T-helper 17 cell (primary cell): Measurements from ENCODE around the gene FITM2. TPM values are rescaled to one million over a fixed set of nuclear protein-coding genes. Genes with fewer than 3 reads are reported as not detected.
"Not testable (repeated sequence)": the region's sequence is repeated elsewhere in the genome, so short reads cannot be mapped to it uniquely, and the experiment has no call there.

Experiments
- ATAC-seq: fragments of 150-1000 bp; cut with Tn5 transposase; 2 replicates; pipeline ENCODE4 v1.10.0; 2021; ENCODE audit warnings: mild to moderate bottlenecking, moderate library complexity
- DNase-seq, 3 donors: peaks; one replicate each; pipeline versions ENCODE4 v3.0.0 to v3.0.0-alpha.2; 2020 to 2021
- H3K9me3 ChIP-seq: one replicate; pipeline ENCODE4 v1.7.0; 2013; ENCODE audit warnings: low read length, mild to moderate bottlenecking; ENCODE audit not compliant: control insufficient read depth, poor library complexity, severe bottlenecking
- H3K27ac Mint-ChIP-seq: one replicate; pipeline ENCODE4 v1.8.0; 2022; ENCODE audit warnings: mild to moderate bottlenecking, moderate library complexity, mixed read lengths
- H3K27me3 Mint-ChIP-seq: one replicate; pipeline ENCODE4 v1.8.0; 2022; ENCODE audit warnings: mixed read lengths
- H3K36me3 Mint-ChIP-seq: one replicate; pipeline ENCODE4 v1.8.0; 2022; ENCODE audit warnings: low read depth, mixed read lengths
- H3K4me1 Mint-ChIP-seq: one replicate; pipeline ENCODE4 v1.8.0; 2022; ENCODE audit warnings: mild to moderate bottlenecking, mixed read lengths
- H3K4me3 Mint-ChIP-seq: one replicate; pipeline ENCODE4 v1.8.0; 2022; ENCODE audit warnings: mild to moderate bottlenecking, moderate library complexity, mixed read lengths
- total RNA-seq, 4 donors: library from RNA in 2 of 4; stranded (reverse) in 2 of 4; gene quantifications; one replicate each; pipeline ENCODE4 v1.2.3 and lab custom pipeline; 2022 to 2026

FITM2 gene
- total RNA-seq, 2 donors from 2014 or later: 3.3 to 3.4 TPM

DNA sequence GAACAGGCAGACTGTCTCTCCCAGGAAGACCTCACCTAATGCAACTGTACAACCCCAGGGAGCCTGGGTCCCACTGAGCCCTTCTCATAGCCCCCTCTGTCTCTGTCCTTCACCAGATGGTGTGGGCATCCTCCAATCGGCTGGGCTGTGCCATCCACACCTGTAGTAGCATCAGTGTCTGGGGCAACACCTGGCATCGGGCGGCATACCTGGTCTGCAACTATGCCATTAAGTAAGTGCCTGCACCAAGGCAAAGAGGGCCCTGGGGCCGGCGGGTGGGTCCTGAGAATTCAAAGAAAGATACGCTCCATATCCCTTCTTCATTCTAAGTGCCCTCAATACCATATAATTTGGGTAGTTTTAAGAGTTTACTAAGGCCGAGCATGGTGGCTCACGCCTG is 34.1 kb upstream of the FITM2 start:
- no peak for DNase-seq
- no peaks in the 10 kb centered on the region for H3K9me3 ChIP-seq
- Mint-ChIP-seq H3K4me3 (no peak overlapping the region), H3K4me1 (no peaks in the 10 kb centered on the region), H3K27me3 (no peaks in the 10 kb centered on the region), H3K27ac (no peak overlapping the region), H3K36me3 (no peaks in the 10 kb centered on the region)
- ATAC-seq: no peak

DNA sequence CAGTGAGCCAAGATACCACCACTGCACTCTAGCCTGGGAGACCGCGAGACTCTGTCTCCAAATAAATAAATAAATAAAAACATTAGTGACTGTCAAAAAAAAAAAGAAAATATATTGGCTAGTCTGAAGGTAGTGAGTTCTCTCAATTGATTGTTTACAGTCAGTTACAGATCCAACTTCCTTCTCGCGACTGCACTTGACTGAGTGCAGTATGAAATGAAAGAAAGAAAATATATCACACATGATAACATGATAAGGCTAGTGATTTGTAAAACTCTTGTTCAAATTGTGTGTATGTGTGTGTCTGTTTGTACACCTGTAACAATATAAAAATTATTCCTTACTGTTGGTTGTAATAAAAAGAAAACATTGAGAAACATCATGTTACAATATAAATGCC is 33.7 kb upstream of the FITM2 start:
- no peak for ATAC-seq

DNA sequence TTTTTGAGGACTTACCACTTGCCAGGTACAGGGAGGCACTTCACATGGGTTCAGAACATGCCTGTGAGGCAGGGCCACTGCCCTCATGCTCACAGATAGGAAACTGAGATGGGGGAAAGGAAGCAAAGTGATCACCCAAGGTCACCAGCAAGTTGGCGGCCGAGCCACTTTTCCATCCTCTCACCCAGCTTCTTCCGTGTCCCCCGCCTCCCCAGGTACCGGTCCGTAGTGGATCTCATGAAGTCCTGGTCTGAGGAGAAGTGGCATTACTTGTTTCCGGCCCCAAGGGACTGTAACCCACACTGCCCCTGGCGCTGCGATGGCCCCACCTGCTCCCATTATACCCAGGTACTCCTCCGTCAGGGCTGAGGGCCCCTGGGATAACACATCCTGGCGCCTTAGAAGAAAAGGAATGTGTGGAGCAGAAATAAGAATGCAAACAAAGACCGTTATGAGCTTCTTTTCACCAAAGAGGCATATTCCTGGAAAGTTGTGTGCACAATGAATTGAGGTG is 32.2 kb upstream of the FITM2 start:
- H3K36me3 Mint-ChIP-seq: no peaks in the 10 kb centered on the region
- ATAC-seq (no peak), DNase-seq (no peak)
- H3K27ac Mint-ChIP-seq: no peak overlapping the region
- no peaks in the 10 kb centered on the region for H3K4me1 Mint-ChIP-seq
- no peak overlapping the region for H3K4me3 Mint-ChIP-seq
- H3K9me3 ChIP-seq: no peaks in the 10 kb centered on the region
- H3K27me3 Mint-ChIP-seq: peaks cover 5% of the 10 kb centered on the region

More for the DNA sequence above, 33.7 kb upstream of the FITM2 start:
- Mint-ChIP-seq H3K4me3 (no peak overlapping the region), H3K36me3 (no peaks in the 10 kb centered on the region), H3K27me3 (no peaks in the 10 kb centered on the region), H3K4me1 (no peaks in the 10 kb centered on the region), H3K27ac (no peak overlapping the region)
- DNase-seq: no peak
- no peaks in the 10 kb centered on the region for H3K9me3 ChIP-seq

DNA sequence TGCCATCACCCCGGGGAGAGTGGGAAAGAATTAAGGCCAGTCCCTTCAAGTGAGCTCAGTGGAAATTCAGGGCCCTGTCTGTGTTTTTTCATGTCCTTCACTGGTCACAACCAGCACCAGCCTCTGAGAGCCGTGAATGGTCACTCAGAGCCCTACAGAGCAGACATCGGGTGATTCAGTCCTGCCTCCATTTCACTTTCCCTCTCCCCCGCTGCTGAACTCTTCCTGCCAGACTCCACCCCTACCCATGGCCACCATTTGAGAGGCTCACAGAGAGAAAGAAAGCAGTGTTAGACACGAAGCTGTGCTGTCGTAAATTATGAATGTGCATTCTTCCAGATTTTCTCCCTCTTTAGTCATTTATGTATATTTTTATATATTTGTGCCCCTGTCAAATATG is 31.2 kb upstream of the FITM2 start:
- no peak overlapping the region for H3K27ac Mint-ChIP-seq
- no peak for DNase-seq
- H3K4me1 Mint-ChIP-seq: no peaks in the 10 kb centered on the region
- H3K4me3 Mint-ChIP-seq: no peak overlapping the region
- no peaks in the 10 kb centered on the region for H3K9me3 ChIP-seq
- no peak for ATAC-seq
- H3K36me3 Mint-ChIP-seq: no peaks in the 10 kb centered on the region
- H3K27me3 Mint-ChIP-seq: peaks cover 8% of the 10 kb centered on the region

DNA sequence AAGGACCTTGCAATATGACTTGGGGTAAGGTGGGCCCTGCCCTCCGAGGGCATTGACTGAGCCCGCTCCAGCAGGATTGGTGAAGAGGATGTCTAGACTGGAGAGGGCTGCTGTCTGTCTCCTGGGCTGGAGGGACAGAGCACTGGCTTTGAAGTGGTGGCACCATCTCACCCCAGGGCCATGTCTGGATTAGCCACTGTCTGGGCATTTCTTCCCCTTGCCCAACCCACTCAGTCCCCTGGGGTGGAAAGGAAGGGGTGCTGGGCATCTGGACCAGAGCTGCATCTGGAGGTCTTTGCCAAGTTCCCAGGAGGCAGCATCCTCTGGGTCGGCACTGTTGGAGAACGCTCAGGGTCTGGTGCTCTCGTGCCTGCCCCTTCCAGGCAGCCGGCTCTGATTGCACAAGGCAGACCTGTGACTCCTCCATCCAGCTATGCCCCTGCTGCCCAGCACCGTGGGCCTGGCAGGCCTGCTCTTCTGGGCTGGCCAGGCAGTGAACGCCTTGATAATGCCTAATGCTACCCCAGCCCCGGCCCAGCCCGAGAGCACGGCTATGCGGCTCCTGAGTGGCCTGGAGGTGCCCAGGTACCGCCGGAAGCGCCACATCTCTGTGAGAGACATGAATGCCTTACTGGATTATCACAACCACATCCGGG is 25.9 kb upstream of the FITM2 start, which contains the start of gene R3HDML:
Gene R3HDML (plus strand): TSS at position 319 of the 656 bp plus-strand sequence. CDS start 115 bp downstream, at position 434.
- peaks cover 4% of the 10 kb centered on the region for H3K4me1 Mint-ChIP-seq
- peaks cover 40% of the 10 kb centered on the region for H3K27me3 Mint-ChIP-seq
- no peak within 1 kb of the TSS for H3K4me3 Mint-ChIP-seq
- H3K36me3 Mint-ChIP-seq: peaks cover 3% of the 10 kb centered on the region
- H3K9me3 ChIP-seq: no peaks in the 10 kb centered on the region
- DNase-seq (no peak), ATAC-seq (no peak)
- no peak within 1 kb of the TSS for H3K27ac Mint-ChIP-seq

DNA sequence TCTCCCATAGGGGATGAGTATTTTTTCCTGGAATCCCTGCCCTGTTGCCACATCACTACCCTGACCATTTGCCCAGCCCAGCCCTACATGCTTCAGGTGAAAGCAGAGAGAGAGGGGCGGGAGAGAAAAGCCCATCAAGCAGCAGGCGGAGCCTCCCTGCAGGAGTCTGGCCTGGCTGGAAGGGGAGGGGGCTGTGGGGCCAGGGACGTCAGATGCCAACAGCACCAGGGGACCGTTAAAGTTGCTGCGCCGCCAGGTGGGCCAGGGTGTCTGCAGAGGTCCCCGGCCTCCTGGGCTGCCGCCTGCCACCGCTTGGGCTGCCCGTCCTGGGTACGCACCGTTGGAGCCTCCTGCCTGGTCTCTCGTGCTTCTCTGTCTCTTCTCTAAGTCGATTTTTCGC is 25.1 kb upstream of the FITM2 start:
- no peak for ATAC-seq
- H3K36me3 Mint-ChIP-seq: peaks cover 3% of the 10 kb centered on the region
- H3K27me3 Mint-ChIP-seq: peaks cover 46% of the 10 kb centered on the region
- H3K27ac Mint-ChIP-seq: no peak overlapping the region
- H3K4me1 Mint-ChIP-seq: peaks cover 4% of the 10 kb centered on the region
- no peak for DNase-seq
- H3K4me3 Mint-ChIP-seq: no peak overlapping the region
- H3K9me3 ChIP-seq: no peaks in the 10 kb centered on the region

DNA sequence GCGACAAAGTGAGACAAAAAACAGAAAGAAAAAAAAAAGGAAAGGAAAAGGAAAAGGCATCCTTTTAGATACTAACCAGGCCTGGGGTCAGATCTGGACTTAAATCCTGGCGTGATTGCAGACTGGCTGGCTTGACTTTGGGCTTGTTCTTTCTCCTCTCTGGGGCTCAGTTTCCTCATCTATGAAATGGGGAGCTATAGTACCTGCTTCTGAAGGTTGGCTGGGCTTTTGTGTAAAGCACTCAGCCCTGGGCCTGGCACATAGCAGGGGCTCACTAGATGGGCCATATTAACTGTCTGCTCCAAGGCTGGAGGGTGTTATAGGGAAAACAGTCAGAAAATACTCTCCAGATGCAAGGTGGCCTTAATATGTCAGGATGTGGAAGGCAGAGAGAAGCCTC is 24.7 kb upstream of the FITM2 start:
- Mint-ChIP-seq H3K27me3 (peaks cover 48% of the 10 kb centered on the region), H3K4me1 (peaks cover 4% of the 10 kb centered on the region), H3K4me3 (no peak overlapping the region), H3K36me3 (peaks cover 3% of the 10 kb centered on the region), H3K27ac (no peak overlapping the region)
- ATAC-seq (no peak), DNase-seq (no peak)
- H3K9me3 ChIP-seq: no peaks in the 10 kb centered on the region

DNA sequence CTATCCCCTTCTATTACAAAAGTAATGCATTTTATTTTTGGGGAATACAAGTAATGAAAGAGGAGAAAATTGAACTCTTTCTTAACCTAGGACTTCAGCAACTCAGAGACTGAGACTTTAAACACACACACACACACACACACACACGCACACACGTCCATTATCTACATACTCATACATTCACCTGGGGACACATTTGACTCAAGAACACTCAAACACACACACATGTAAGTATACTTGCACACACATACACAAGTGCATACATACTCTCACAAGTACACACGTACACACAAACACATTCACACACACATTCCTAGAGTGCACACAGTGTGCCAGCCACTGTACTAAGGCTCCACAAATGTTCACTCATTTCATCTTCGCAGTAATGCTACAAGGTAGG is 23.7 kb upstream of the FITM2 start:
- DNase-seq: no peak
- no peak for ATAC-seq
- Mint-ChIP-seq H3K4me1 (peaks cover 4% of the 10 kb centered on the region), H3K27me3 (peaks cover 51% of the 10 kb centered on the region), H3K27ac (no peak overlapping the region), H3K4me3 (no peak overlapping the region), H3K36me3 (peaks cover 3% of the 10 kb centered on the region)
- H3K9me3 ChIP-seq: no peaks in the 10 kb centered on the region

DNA sequence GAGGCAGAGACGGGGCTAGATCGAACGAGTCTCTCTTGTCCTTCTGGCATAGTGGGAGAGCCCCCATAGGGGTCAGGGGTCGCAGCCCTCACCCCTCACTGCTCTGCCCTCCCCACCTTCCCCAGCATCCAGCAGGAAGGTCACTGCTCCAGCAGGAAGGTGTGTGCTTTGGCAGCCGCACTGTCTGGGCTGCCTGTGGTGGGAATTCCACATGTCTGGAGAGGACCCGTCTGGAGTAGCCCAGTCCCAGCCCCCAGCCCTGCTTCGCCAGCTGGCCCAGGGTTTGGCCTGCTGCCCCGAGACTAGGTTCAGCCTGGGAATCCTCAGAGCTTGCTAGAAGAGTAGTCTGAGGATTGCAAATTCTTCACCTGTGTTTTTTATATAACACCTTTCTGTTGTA is 23.3 kb upstream of the FITM2 start:
- ATAC-seq (no peak), DNase-seq (no peak)
- no peaks in the 10 kb centered on the region for H3K9me3 ChIP-seq

DNA sequence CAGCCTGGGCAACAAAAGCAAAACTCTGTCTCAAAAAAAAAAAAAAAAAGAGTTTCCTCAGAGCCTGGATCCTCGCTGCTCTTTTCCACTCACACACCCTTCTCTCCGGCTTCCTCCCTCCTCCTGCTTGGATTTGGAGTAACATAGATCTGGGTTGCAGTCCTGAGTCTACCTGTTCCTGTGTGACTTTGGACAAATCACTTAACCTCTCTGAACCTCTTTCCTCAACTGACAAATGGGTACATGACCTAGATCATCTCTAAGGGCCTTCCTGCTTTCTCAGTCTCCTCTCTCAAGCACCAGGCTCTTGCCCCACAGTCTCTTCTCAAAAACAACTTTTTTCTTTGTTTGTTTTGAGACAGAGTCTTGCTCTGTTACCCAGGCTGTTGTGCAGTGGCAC is 20.2 kb upstream of the FITM2 start:
- H3K36me3 Mint-ChIP-seq: peaks cover 5% of the 10 kb centered on the region
- H3K4me1 Mint-ChIP-seq: peaks cover 5% of the 10 kb centered on the region
- no peak overlapping the region for H3K4me3 Mint-ChIP-seq
- no peaks in the 10 kb centered on the region for H3K9me3 ChIP-seq
- H3K27me3 Mint-ChIP-seq: peaks cover 46% of the 10 kb centered on the region
- ATAC-seq (no peak), DNase-seq (no peak)
- H3K27ac Mint-ChIP-seq: no peak overlapping the region

More for the DNA sequence above, 23.3 kb upstream of the FITM2 start:
- H3K4me1 Mint-ChIP-seq: peaks cover 4% of the 10 kb centered on the region
- H3K36me3 Mint-ChIP-seq: peaks cover 3% of the 10 kb centered on the region
- H3K27ac Mint-ChIP-seq: no peak overlapping the region
- no peak overlapping the region for H3K4me3 Mint-ChIP-seq
- H3K27me3 Mint-ChIP-seq: peaks cover 51% of the 10 kb centered on the region

DNA sequence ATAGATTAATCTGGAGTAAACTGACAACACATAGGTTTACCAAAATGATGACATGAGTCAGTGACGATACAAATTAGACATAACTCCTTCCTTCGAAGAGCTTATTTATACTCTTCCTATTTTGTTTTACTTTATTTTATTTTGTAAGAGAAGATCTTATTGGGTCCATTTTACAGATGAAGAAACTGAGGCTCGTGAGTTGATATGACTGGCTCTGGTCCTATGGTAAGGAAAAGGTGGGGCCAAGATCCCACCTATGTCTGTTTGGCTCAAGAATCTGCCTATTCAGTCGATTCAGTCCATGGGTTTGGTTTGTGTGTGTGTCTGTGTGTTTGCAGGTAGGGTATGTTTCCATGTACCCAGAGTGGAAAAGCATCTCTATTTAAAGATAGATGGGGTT is 17.4 kb upstream of the FITM2 start:
- no peak for ATAC-seq
- Mint-ChIP-seq H3K27ac (no peak overlapping the region), H3K4me3 (peak overlapping the region; percentile 56), H3K36me3 (peaks cover 2% of the 10 kb centered on the region), H3K4me1 (peaks cover 5% of the 10 kb centered on the region), H3K27me3 (peaks cover 32% of the 10 kb centered on the region)
- DNase-seq: no peak
- no peaks in the 10 kb centered on the region for H3K9me3 ChIP-seq

DNA sequence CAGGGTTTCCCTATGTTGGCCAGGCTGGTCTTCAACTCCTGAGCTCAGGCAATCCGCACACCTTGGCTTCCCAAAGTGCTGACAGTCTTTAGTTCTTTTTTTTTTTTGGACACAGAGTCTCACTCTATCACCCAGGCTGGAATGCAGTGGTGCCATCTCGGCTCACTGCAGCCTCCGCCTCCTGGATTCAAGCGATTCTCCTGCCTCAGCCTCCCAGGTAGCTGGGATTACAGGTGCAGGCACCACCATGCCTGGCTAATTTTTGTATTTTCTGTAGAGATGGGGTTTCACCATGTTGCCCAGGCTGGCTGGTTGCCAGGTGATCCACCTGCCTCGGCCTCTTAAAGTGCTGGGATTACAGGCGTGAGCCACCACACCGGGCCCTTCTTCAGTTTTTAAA is 16.7 kb upstream of the FITM2 start:
- not testable (repeated sequence) for H3K4me1 Mint-ChIP-seq, H3K36me3 Mint-ChIP-seq, H3K27ac Mint-ChIP-seq, H3K9me3 ChIP-seq, DNase-seq, ATAC-seq
- Mint-ChIP-seq H3K4me3 (peak overlapping the region; percentile 66), H3K27me3 (peaks cover 31% of the 10 kb centered on the region)

DNA sequence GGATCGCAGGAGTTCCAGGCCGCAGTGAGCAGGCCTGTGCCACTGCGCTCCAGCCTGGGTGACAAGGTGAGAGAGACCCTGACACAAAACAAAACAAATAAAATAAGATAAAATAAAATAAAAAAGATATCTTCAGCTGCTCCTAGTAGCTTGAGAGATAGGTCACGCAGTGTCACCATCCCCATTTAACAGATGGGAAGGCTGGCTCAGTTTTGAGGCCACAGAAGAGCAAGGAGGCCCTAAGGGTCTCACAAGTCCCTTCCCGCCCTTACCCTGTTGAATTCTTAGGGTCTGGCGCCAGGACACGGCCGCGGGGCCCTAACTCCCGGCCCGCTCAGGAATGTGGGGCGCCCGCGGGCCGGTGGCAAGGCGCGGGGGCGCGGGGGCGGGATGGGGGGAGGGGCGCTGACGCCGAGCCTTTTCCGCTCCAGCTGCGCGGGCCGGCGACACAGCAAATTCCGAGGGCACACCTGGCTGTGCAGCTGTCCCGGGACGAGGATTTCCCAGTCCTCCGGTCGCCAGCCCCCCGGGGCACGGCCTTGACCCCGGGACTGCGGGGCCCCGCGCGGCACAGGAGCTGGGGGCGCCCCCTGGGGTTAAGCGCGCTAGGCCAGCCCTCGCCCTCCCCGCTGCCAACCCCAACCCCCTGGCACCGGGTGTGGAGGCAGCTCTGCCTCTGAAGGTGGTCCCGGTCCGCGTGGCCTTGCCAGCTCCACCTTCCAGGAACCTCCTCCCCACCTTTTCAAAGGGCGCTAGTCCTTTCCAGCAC is 15.6 kb upstream of the FITM2 start:
- Mint-ChIP-seq H3K36me3 (peaks cover 2% of the 10 kb centered on the region), H3K4me3 (peak overlapping the region; percentile 76), H3K4me1 (peaks cover 5% of the 10 kb centered on the region), H3K27ac (no peak overlapping the region), H3K27me3 (peaks cover 30% of the 10 kb centered on the region)
- no peak for DNase-seq
- no peaks in the 10 kb centered on the region for H3K9me3 ChIP-seq
- ATAC-seq: peak; percentile 28
